Epithelial cell of esophagus (primary cell): ENCODE results near the gene PSME2.

ENCODE experiments used
- DNase-seq: peaks from one replicate; pipeline ENCODE4 v3.0.0; 2010; ENCODE audit warnings: low read depth
- H3K4me3 ChIP-seq: 2 replicates; pipeline ENCODE4 v1.5.1; 2011; ENCODE audit warnings: mild to moderate bottlenecking, low read length, control low read depth
- CTCF ChIP-seq: IDR thresholded peaks from 2 replicates; pipeline ENCODE4 v1.5.1; 2011; ENCODE audit warnings: low read depth, mild to moderate bottlenecking, low read length, control low read depth, inconsistent platforms; ENCODE audit not compliant: insufficient read depth; ENCODE audit errors: missing control alignments

The PSME2 gene

GRCh38 chr14:24179294-24179960, 33.0 kb upstream of the PSME2 start:
- no peak for DNase-seq
- H3K4me3 ChIP-seq: no peak overlapping the region
- no peak for TF ChIP-seq CTCF

- H3K4me3 ChIP-seq: no peak overlapping the region
- no peak for DNase-seq
- no peak for TF ChIP-seq CTCF
Measured at GRCh38 chr14:24178399-24179178, 32.2 kb upstream of the PSME2 start.

GRCh38 chr14:24177891-24178290, 31.5 kb upstream of the PSME2 start:
- H3K4me3 ChIP-seq: no peak overlapping the region
- no peak for DNase-seq
- TF ChIP-seq CTCF: no peak

- DNase-seq: no peak
- TF ChIP-seq CTCF: no peak
- H3K4me3 ChIP-seq: no peak overlapping the region
Measured at GRCh38 chr14:24177041-24177825, 30.8 kb upstream of the PSME2 start.

- no peak overlapping the region for H3K4me3 ChIP-seq
- no peak for DNase-seq
- no peak for TF ChIP-seq CTCF
Measured at GRCh38 chr14:24176599-24176998, 30.2 kb upstream of the PSME2 start.

- no peak for TF ChIP-seq CTCF
- no peak overlapping the region for H3K4me3 ChIP-seq
- no peak for DNase-seq
Measured at GRCh38 chr14:24172871-24173281, 26.5 kb upstream of the PSME2 start.
